ENCODE data around the gene EYA4. TPM values are rescaled to one million over a fixed set of nuclear protein-coding genes. Genes with fewer than 3 reads are reported as not detected.

The EYA4 gene
- total and polyA plus RNA-seq, 2 of the 4 experiments (the other 2 are of a cell fraction), result 5.7 to 11.1 TPM

DNA sequence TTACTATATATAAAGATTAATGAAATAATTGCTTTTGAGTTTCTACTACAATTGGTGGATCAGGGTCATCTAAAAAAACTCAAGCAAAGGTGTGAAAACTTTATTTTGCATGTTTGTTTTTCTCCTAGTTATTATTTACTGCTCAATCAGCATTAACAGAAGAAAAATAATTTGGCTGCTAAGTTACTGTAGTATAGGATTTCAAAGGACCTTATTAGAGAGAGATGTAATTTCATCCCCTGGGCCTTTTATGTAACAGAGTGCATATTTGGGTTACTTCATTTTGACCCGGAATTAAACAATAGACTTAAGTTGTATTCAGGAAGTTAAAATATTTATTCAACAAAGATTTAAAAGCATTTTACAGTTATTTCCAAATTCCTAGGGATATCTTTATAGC lies 49.8 kb downstream of the EYA4 start:
- Histone ChIP-seq H2AK5ac (ENCODE audit: low read depth, low read length) (no peak overlapping the region), H3K9me3 (ENCODE audit: control insufficient read depth, insufficient read depth, low read length) (no peaks in the 10 kb centered on the region), H3K79me1 (ENCODE audit: low read depth in 1 of 2, low read length in 2 of 2) (peaks cover 11 to 17% of the 10 kb centered on the region in 2 experiments), H3K27me3 (ENCODE audit: control insufficient read depth, insufficient read depth, low read length) (no peaks in the 10 kb centered on the region), H2BK20ac (ENCODE audit: low read depth, low read length) (no peak overlapping the region), H2AK9ac (replicated peaks; ENCODE audit: low read depth, low read length, poor library complexity) (no peak overlapping the region), H3K9me1 (ENCODE audit: insufficient read depth, low read length) (no peaks in the 10 kb centered on the region), H4K5ac (ENCODE audit: low read depth, low read length) (no peak overlapping the region), H3K23ac (ENCODE audit: low read depth, low read length) (no peak overlapping the region), H4K91ac (ENCODE audit: insufficient read depth, low read depth, low read length) (no peak overlapping the region), H3K18ac (ENCODE audit: low read depth, low read length) (no peak overlapping the region), H3K9ac (ENCODE audit: low read depth, low read length) (no peak overlapping the region), H3K36me3 (ENCODE audit: control insufficient read depth, insufficient read depth, low read length) (no peaks in the 10 kb centered on the region), H2AFZ (replicated peaks; ENCODE audit: low read length, poor library complexity) (no peak overlapping the region), H3K14ac (replicated peaks; ENCODE audit: low read depth, low read length) (no peak overlapping the region), H4K8ac (ENCODE audit: low read depth in 2 of 2, low read length in 2 of 2) (no peak overlapping the region), H3K4ac (ENCODE audit: low read depth, low read length) (no peak overlapping the region), H2BK120ac (ENCODE audit: low read depth, low read length) (no peak overlapping the region), H4K20me1 (ENCODE audit: insufficient read depth, low read length) (peaks cover 5% of the 10 kb centered on the region), H2BK15ac (ENCODE audit: low read depth, low read length) (no peak overlapping the region), H3K56ac (ENCODE audit: extremely low read depth, insufficient read depth, low read length) (no peak overlapping the region), H3K4me1 (ENCODE audit: control insufficient read depth, insufficient read depth, low read length) (no peaks in the 10 kb centered on the region), H3K4me3 (ENCODE audit: insufficient read depth, low read depth, low read length) (no peak overlapping the region), H3K4me2 (ENCODE audit: low read depth, low read length) (no peak overlapping the region), H2BK5ac (ENCODE audit: low read depth, low read length, poor library complexity, severe bottlenecking) (no peak overlapping the region), H3K27ac (ENCODE audit: insufficient read depth, low read length) (no peak overlapping the region)
- ATAC-seq (ENCODE audit: low read depth) (0 out of 2 replicates have a peak, but pooled peaks have one; percentile 38), DNase-seq (no peak)
- dilution Hi-C loops (cut with HindIII; ENCODE audit: low sequenced_read_pairs, unreplicated experiment), result no loop called here
- no CpG with 5 or more reads among the region's 1 CpG for WGBS, 2 experiments (ENCODE audit: extremely low coverage in 2 of 2, insufficient read length in 1 of 2)
- intact Hi-C loops (cut with micrococcal nuclease), result loop anchor here (5.0 kb wide), 2 partner anchors 41 to 44 kb away; no protein-coding TSS in a partner anchor
- ChIA-PET CTCF (no interaction called here), POLR2A (ENCODE audit: unreplicated experiment) (no interaction called here)
- BruUV-seq (replicated peaks), result no TSS peak
- in situ Hi-C loops (cut with MboI; ENCODE audit: low sequenced_read_pairs), result no loop called here
- TF ChIP-seq RAD21 (IDR thresholded peaks at IDR 0.05; ENCODE audit: low read length), result no peak
- TF ChIP-seq MAFK (IDR thresholded peaks at IDR 0.05; ENCODE audit: low read depth, low read length), result peak; percentile 49

All from IMR-90 (cell line).